CD4-positive, CD25-positive, alpha-beta regulatory T cell (primary cell): ENCODE measurements around the gene KCNC4. TPM values are rescaled to one million over a fixed set of nuclear protein-coding genes. Genes with fewer than 3 reads are reported as not detected.
A peak's percentile ranks its signal among the peaks of the same experiment; 100 is the strongest.

Source experiments
- ATAC-seq, 2 donors: fragments of 150-1000 bp; cut with Tn5 transposase; one replicate each; pipeline ENCODE4 v1.10.0; 2021; ENCODE audit warnings: low read depth in 2 of 2, moderate number of reproducible peaks in 2 of 2, moderate library complexity in 1 of 2
- DNase-seq, 3 donors: peaks; one replicate each; pipeline versions ENCODE4 v3.0.0 to v3.0.0-alpha.2; 2012 to 2022; ENCODE audit warnings: mixed read lengths in 1 of 3
- H3K27ac ChIP-seq: one replicate; pipeline ENCODE4 v1.7.0; 2013; ENCODE audit warnings: mild to moderate bottlenecking, low read length; ENCODE audit not compliant: insufficient read depth, poor library complexity, severe bottlenecking
- H3K27me3 ChIP-seq: one replicate; pipeline ENCODE4 v1.7.0; 2013; ENCODE audit warnings: low read length; ENCODE audit not compliant: control insufficient read depth, insufficient read depth
- H3K36me3 ChIP-seq: one replicate; pipeline ENCODE4 v1.7.0; 2013; ENCODE audit warnings: mild to moderate bottlenecking, low read length, moderate library complexity; ENCODE audit not compliant: control insufficient read depth, insufficient read depth
- H3K4me1 ChIP-seq: 2 replicates; pipeline ENCODE4 v1.7.0; 2013; ENCODE audit warnings: mild to moderate bottlenecking, low read length; ENCODE audit not compliant: insufficient read depth, control insufficient read depth, poor library complexity, severe bottlenecking
- H3K4me3 ChIP-seq: one replicate; pipeline ENCODE4 v1.7.0; 2013; ENCODE audit warnings: low read depth, mild to moderate bottlenecking, low read length, moderate library complexity
- H3K9me3 ChIP-seq, 2 experiments: 1 replicate in 1 of 2; 2 replicates in 1 of 2; pipeline ENCODE4 v1.7.0; 2013; ENCODE audit warnings: low read length in 2 of 2, mild to moderate bottlenecking in 1 of 2, moderate library complexity in 1 of 2; ENCODE audit not compliant: control insufficient read depth in 2 of 2
- H3K27ac Mint-ChIP-seq, 3 donors: one replicate each; pipeline ENCODE4 v1.8.0; 2020 to 2022; ENCODE audit warnings: mild to moderate bottlenecking in 3 of 3, mixed read lengths in 3 of 3, moderate library complexity in 2 of 3
- H3K27me3 Mint-ChIP-seq: one replicate; pipeline ENCODE4 v1.8.0; 2022; ENCODE audit warnings: mild to moderate bottlenecking, mixed read lengths
- H3K36me3 Mint-ChIP-seq: one replicate; pipeline ENCODE4 v1.8.0; 2020; ENCODE audit warnings: mixed read lengths
- H3K4me1 Mint-ChIP-seq, 4 donors: one replicate each; pipeline ENCODE4 v1.8.0; 2020 to 2022; ENCODE audit warnings: mixed read lengths in 4 of 4, mild to moderate bottlenecking in 1 of 4
- H3K4me3 Mint-ChIP-seq, 4 donors: one replicate each; pipeline ENCODE4 v1.8.0; 2020 to 2022; ENCODE audit warnings: mild to moderate bottlenecking in 4 of 4, mixed read lengths in 4 of 4, moderate library complexity in 3 of 4
- H3K9me3 Mint-ChIP-seq, 7 donors: one replicate each; pipeline ENCODE4 v1.8.0; 2020 to 2022; ENCODE audit warnings: mixed read lengths in 7 of 7, mild to moderate bottlenecking in 3 of 7, moderate library complexity in 2 of 7
- polyA plus RNA-seq, 4 donors: library from polyadenylated mRNA; unstranded; fragments of 300-500 nt; fragmentation: Illumina TruSeq; gene quantifications; one replicate each; pipeline ENCODE4 v1.2.3, GENCODE V29; 2021
- total RNA-seq: library from RNA; stranded (reverse); gene quantifications from one replicate; pipeline ENCODE4 v1.2.3, GENCODE V29; 2022

Gene KCNC4
- total and polyA plus RNA-seq, 5 donors from 2014 or later = 0.68 to 16.4 (median 1.3) TPM

DNA sequence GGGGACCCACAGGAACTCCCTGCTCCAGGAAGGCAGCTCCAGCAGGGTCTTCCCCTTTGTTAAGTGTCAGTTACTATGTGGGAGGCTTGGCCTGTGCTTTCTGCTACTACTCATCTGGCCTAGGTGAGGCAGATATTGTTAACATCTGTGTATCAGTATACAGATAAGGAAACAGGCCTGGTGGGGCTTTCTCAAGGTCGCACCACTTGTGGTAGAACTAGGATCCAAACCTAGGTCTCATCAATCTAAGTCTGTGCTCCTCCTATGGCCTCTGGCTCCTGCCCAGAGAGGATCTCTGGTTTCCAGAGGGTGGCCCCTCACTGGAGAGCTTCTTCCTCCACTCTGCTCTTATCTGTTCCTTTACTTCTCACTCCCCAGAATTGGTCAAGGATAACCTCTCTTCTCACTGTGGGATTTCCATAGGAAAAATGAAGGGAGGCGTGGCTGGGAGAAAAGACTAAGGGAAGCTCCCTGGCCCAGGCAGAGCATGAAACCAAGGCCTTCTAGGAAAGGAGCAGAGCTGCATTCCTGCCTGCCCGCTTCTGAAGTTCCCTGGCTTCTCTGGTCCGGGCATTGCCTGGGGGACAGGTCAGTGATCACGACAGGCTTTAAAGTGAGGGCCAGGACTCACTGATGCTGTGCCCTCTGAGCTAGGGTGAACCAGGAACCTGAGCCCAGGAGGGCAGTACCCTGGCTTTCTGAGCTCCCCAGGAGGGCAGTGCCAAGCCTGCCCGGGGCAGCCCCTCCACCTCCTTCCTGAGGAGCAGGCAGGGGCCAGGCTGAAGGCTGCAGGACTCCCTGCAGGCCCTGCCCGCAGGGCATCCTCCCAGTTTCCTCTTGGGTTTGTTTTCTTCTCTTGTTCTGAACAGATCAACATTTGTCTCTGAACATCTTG, 5.8 kb downstream of the KCNC4 start:
- DNase-seq = no peak

DNA sequence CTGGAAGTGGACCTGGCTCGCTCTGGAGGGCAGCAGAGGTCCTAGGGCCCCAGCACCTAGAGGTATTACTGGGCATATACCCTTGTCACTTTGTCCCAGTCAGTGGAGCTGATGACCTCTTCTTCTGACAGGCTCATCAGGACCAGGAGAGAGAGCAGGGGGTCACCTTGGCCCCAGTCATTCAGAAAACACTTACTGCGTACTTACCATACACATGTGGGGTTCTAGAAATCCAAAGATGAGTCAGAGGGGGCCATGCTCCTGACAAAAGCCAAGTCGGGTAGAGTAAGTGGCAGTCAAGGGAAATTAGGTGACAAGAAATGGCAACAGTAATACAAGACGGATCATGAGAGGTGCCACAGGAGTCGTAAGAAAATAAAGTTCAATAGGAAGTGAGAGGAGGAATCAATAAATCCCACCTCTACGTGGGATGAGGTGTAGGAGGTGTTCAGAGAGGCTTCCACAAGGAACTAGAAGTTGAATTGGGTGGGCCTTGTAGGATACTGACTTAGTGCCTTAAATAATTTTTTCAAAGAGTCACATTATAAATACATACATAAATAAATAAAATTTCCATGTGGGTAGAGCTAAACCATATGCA, 6.8 kb downstream of the KCNC4 start:
- Histone ChIP-seq H3K4me1 (peaks cover 10% of the 10 kb centered on the region), H3K36me3 (no peaks in the 10 kb centered on the region), H3K9me3 (no peaks in the 10 kb centered on the region), H3K27ac (no peak overlapping the region), H3K27me3 (no peaks in the 10 kb centered on the region), H3K4me3 (no peak overlapping the region)
- DNase-seq (no peak), ATAC-seq (no peak)
- H3K27me3 Mint-ChIP-seq = no peaks in the 10 kb centered on the region
- H3K4me3 Mint-ChIP-seq = no peak overlapping the region
- peak overlapping the region in 2 of 3 donors; percentile 16 to 28 for H3K27ac Mint-ChIP-seq
- no peaks in the 10 kb centered on the region for H3K36me3 Mint-ChIP-seq
- peaks cover 0 to 41% (median 11%) of the 10 kb centered on the region in 4 donors for H3K4me1 Mint-ChIP-seq
- no peaks in the 10 kb centered on the region for H3K9me3 Mint-ChIP-seq

More for the DNA sequence above, 5.8 kb downstream of the KCNC4 start:
- H3K9me3 Mint-ChIP-seq = no peaks in the 10 kb centered on the region
- peaks cover 20% of the 10 kb centered on the region for H3K4me1 ChIP-seq
- H3K27ac ChIP-seq = no peak overlapping the region
- no peaks in the 10 kb centered on the region for H3K36me3 ChIP-seq
- no peaks in the 10 kb centered on the region for H3K27me3 ChIP-seq
- H3K4me3 ChIP-seq = no peak overlapping the region
- H3K36me3 Mint-ChIP-seq = no peaks in the 10 kb centered on the region
- ATAC-seq = no peak
- H3K4me3 Mint-ChIP-seq = no peak overlapping the region
- peaks cover 0 to 43% (median 13%) of the 10 kb centered on the region in 4 donors for H3K4me1 Mint-ChIP-seq
- H3K9me3 ChIP-seq = no peaks in the 10 kb centered on the region
- no peaks in the 10 kb centered on the region for H3K27me3 Mint-ChIP-seq
- peak overlapping the region in 2 of 3 donors; percentile 44 to 79 for H3K27ac Mint-ChIP-seq

DNA sequence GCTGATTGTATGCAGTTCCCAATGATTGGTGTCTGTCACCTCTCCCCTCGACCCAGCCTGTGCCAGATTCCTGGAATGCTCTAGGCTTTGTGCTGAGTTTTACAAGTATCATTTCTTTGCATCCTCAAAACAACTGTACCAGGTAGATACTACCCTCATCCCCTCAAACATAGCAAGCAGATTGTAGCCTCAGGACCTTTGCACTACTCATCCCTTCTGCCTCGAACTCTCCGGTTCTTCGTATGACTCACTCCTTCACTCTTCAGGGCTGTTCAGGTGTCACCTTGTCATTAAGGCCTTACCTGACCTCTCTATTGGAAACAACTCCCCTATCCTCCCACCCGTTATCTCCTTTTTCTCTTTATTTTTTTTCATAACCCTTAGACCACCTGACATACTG, 8.0 kb downstream of the KCNC4 start:
- no peaks in the 10 kb centered on the region for H3K9me3 Mint-ChIP-seq
- peaks cover 0 to 31% (median 11%) of the 10 kb centered on the region in 4 donors for H3K4me1 Mint-ChIP-seq
- no peak overlapping the region for H3K4me3 ChIP-seq
- no peaks in the 10 kb centered on the region for H3K9me3 ChIP-seq
- H3K36me3 ChIP-seq = no peaks in the 10 kb centered on the region
- H3K27ac Mint-ChIP-seq = no peak overlapping the region
- DNase-seq (no peak), ATAC-seq (no peak)
- H3K27me3 ChIP-seq = no peaks in the 10 kb centered on the region
- no peaks in the 10 kb centered on the region for H3K4me1 ChIP-seq
- no peak overlapping the region for H3K4me3 Mint-ChIP-seq
- no peaks in the 10 kb centered on the region for H3K27me3 Mint-ChIP-seq
- H3K27ac ChIP-seq = no peak overlapping the region
- H3K36me3 Mint-ChIP-seq = no peaks in the 10 kb centered on the region

DNA sequence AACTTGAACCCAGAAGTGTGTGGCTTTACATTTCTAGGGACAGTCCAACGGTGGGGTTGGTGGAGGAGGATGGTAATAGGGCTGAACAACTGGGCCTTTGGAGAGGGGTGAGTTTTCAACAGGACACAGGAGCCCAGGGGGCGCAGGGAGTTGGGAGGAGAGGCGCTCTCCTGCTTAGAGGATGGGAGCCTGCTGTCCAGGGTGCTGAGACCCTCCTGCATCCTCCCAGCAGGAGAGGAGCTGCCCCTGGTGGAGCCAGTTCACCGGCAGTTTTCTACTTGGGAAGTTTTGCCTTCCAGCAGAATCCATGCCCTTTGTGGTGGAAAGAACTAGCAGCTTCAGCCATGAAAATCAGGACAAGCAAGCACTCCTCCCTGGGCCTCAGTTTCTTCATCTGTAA, 8.6 kb downstream of the KCNC4 start:
- H3K27ac ChIP-seq = no peak overlapping the region
- no peak for ATAC-seq
- H3K9me3 Mint-ChIP-seq = no peaks in the 10 kb centered on the region
- H3K4me3 ChIP-seq = no peak overlapping the region
- DNase-seq = no peak
- no peaks in the 10 kb centered on the region for H3K9me3 ChIP-seq
- H3K4me1 ChIP-seq = no peaks in the 10 kb centered on the region
- H3K27me3 ChIP-seq = no peaks in the 10 kb centered on the region
- H3K36me3 ChIP-seq = no peaks in the 10 kb centered on the region
- H3K4me1 Mint-ChIP-seq = peaks cover 0 to 25% (median 8%) of the 10 kb centered on the region in 4 donors
- no peaks in the 10 kb centered on the region for H3K27me3 Mint-ChIP-seq
- H3K36me3 Mint-ChIP-seq = no peaks in the 10 kb centered on the region
- H3K4me3 Mint-ChIP-seq = no peak overlapping the region
- H3K27ac Mint-ChIP-seq = peak overlapping the region in 1 of 3 donors; percentile 48

DNA sequence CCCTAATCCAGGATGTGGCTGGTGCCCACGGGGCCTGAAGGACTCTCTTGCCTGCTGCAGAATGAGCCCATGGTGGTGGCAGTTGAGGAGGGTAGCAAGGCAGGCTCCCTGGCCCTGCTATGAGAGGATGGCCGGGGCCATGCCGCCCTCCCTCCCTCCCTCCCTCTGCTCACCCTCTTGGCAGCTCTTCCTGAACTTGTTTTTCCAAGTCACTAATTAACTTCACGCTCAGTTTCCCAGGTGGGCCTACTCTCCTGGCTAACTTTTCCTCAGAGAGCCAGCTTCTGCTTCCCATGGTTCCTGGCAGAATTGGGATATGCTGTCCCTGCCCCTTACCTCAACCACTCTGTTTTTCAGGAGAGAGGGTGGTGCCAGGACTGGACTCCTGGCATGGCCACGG, 10.2 kb downstream of the KCNC4 start:
- Mint-ChIP-seq H3K27ac (no peak overlapping the region), H3K4me1 (peaks cover 0 to 13% (median 2%) of the 10 kb centered on the region in 4 donors), H3K36me3 (no peaks in the 10 kb centered on the region), H3K9me3 (no peaks in the 10 kb centered on the region), H3K4me3 (no peak overlapping the region), H3K27me3 (no peaks in the 10 kb centered on the region)
- H3K36me3 ChIP-seq = no peaks in the 10 kb centered on the region
- no peaks in the 10 kb centered on the region for H3K9me3 ChIP-seq
- H3K4me3 ChIP-seq = no peak overlapping the region
- DNase-seq (no peak), ATAC-seq (no peak)
- no peaks in the 10 kb centered on the region for H3K4me1 ChIP-seq
- H3K27ac ChIP-seq = no peak overlapping the region
- no peaks in the 10 kb centered on the region for H3K27me3 ChIP-seq

DNA sequence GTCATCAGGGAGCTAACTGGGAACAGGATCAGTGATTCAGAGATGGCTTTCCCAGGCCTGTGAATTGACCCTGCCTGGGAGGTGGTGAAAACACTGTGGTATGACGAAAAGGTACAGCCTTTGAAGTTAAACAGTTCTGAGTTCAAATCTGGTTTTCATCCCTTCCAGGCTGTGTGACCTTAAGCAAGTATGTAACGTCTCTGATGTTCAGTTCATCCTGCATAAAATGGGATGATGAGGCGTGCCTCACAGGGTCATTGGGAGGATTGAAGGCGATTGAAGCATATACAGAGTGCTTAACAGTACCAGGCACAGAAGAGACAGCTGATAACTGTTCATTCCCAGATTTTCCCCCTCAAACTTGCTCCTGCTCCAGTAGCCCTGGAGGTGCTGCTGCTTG, 11.0 kb downstream of the KCNC4 start:
- no peaks in the 10 kb centered on the region for H3K4me1 ChIP-seq
- no peaks in the 10 kb centered on the region for H3K27me3 ChIP-seq
- Mint-ChIP-seq H3K36me3 (no peaks in the 10 kb centered on the region), H3K4me3 (no peak overlapping the region), H3K27me3 (no peaks in the 10 kb centered on the region), H3K9me3 (no peaks in the 10 kb centered on the region), H3K4me1 (peaks cover 0 to 7% (median 2%) of the 10 kb centered on the region in 4 donors), H3K27ac (peak overlapping the region in 1 of 3 donors; percentile 21)
- H3K27ac ChIP-seq = no peak overlapping the region
- H3K4me3 ChIP-seq = no peak overlapping the region
- ATAC-seq = no peak
- no peak for DNase-seq
- peaks cover under 1% of the 10 kb centered on the region for H3K36me3 ChIP-seq
- no peaks in the 10 kb centered on the region for H3K9me3 ChIP-seq

DNA sequence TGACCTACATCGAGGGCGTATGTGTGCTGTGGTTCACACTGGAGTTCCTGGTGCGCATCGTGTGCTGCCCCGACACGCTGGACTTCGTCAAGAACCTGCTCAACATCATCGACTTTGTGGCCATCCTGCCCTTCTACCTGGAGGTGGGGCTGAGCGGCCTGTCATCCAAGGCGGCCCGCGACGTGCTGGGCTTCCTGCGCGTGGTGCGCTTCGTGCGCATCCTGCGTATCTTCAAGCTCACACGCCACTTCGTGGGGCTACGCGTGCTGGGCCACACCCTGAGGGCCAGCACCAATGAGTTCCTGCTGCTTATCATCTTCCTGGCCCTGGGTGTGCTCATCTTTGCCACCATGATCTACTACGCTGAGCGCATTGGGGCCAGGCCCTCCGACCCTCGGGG, 13.0 kb downstream of the KCNC4 start:
- peaks cover 4% of the 10 kb centered on the region for H3K27me3 Mint-ChIP-seq

More for the DNA sequence above, 13.0 kb downstream of the KCNC4 start:
- H3K27me3 ChIP-seq = no peaks in the 10 kb centered on the region
- H3K36me3 ChIP-seq = peaks cover 2% of the 10 kb centered on the region
- Mint-ChIP-seq H3K27ac (no peak overlapping the region), H3K4me3 (no peak overlapping the region), H3K36me3 (peaks cover 7% of the 10 kb centered on the region), H3K4me1 (peaks cover 0 to 1% (median 0%) of the 10 kb centered on the region in 4 donors), H3K9me3 (no peaks in the 10 kb centered on the region)
- H3K4me1 ChIP-seq = no peaks in the 10 kb centered on the region
- DNase-seq = no peak
- ATAC-seq = no peak
- H3K9me3 ChIP-seq = no peaks in the 10 kb centered on the region
- no peak overlapping the region for H3K4me3 ChIP-seq
- no peak overlapping the region for H3K27ac ChIP-seq
